ENCODE measurements around the gene IGIP.

IGIP gene

GRCh38 chr5:140125637-140126036 is at the start of gene IGIP:
Gene IGIP (plus strand): TSS chr5:140125937. CDS start chr5:140128477, 2,540 bp downstream.
- Histone ChIP-seq H3K4me3 (ENCODE audit: insufficient read length, low read depth) (no peak within 1 kb of the TSS), H3K27me3 (ENCODE audit: insufficient read depth, insufficient read length) (no peaks in the 10 kb centered on the region), H3K9me3 (ENCODE audit: insufficient read depth, low read length) (no peaks in the 10 kb centered on the region), H3K9ac (ENCODE audit: insufficient read length, low read depth) (no peak within 1 kb of the TSS), H3K4me1 (ENCODE audit: insufficient read depth, insufficient read length) (no peaks in the 10 kb centered on the region), H3K36me3 (ENCODE audit: insufficient read depth, insufficient read length, low read length) (no peaks in the 10 kb centered on the region)
- DNase-seq (ENCODE audit: low read depth, low spot score), result no peak
- TF ChIP-seq ZNF274 (IDR thresholded peaks at IDR 0.05; ENCODE audit: low read depth, low read length), result no peak
- TF ChIP-seq SUZ12 (IDR thresholded peaks at IDR 0.05; ENCODE audit: extremely low read depth, insufficient read depth, insufficient read length), result no peak
- no peak for TF ChIP-seq YY1 (IDR thresholded peaks at IDR 0.05; ENCODE audit: insufficient read depth, insufficient read length)

GRCh38 chr5:140076142-140076541 is 49.6 kb upstream of the IGIP start:
- Histone ChIP-seq H3K4me1 (ENCODE audit: insufficient read depth, insufficient read length) (no peaks in the 10 kb centered on the region), H3K9ac (ENCODE audit: insufficient read length, low read depth) (no peak overlapping the region), H3K9me3 (ENCODE audit: insufficient read depth, low read length) (no peaks in the 10 kb centered on the region), H3K36me3 (ENCODE audit: insufficient read depth, insufficient read length, low read length) (no peaks in the 10 kb centered on the region), H3K27me3 (ENCODE audit: insufficient read depth, insufficient read length) (no peaks in the 10 kb centered on the region), H3K4me3 (ENCODE audit: insufficient read length, low read depth) (no peak overlapping the region)
- no peak for DNase-seq (ENCODE audit: low read depth, low spot score)
- no peak for TF ChIP-seq YY1 (IDR thresholded peaks at IDR 0.05; ENCODE audit: insufficient read depth, insufficient read length)
- no peak for TF ChIP-seq SUZ12 (IDR thresholded peaks at IDR 0.05; ENCODE audit: extremely low read depth, insufficient read depth, insufficient read length)
- no peak for TF ChIP-seq ZNF274 (IDR thresholded peaks at IDR 0.05; ENCODE audit: low read depth, low read length)

DNA sequence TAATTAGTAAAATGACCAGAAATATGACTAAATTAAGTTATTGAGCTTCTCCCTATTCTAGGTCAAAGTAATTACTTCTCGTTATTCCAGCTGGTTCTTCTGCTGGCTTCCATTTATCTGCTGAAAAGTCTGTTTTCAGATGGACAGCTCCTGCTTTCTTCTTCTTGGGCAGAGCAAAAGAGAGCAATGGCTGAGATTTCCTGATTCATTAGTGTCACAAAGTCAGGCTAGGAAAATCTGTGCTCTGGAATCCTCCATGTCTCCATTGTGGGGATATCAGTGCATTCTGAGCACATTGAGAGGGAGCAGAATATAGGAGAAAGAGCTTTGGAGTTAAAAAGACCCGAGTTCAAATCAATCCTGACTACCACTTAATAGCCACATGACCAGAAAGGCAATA is 48.9 kb upstream of the IGIP start:
- Histone ChIP-seq H3K9ac (ENCODE audit: insufficient read length, low read depth) (no peak overlapping the region), H3K27me3 (ENCODE audit: insufficient read depth, insufficient read length) (no peaks in the 10 kb centered on the region), H3K4me1 (ENCODE audit: insufficient read depth, insufficient read length) (no peaks in the 10 kb centered on the region), H3K36me3 (ENCODE audit: insufficient read depth, insufficient read length, low read length) (no peaks in the 10 kb centered on the region), H3K9me3 (ENCODE audit: insufficient read depth, low read length) (no peaks in the 10 kb centered on the region), H3K4me3 (ENCODE audit: insufficient read length, low read depth) (no peak overlapping the region)
- DNase-seq (ENCODE audit: low read depth, low spot score), result no peak
- TF ChIP-seq YY1 (IDR thresholded peaks at IDR 0.05; ENCODE audit: insufficient read depth, insufficient read length), result no peak
- TF ChIP-seq SUZ12 (IDR thresholded peaks at IDR 0.05; ENCODE audit: extremely low read depth, insufficient read depth, insufficient read length), result no peak
- TF ChIP-seq ZNF274 (IDR thresholded peaks at IDR 0.05; ENCODE audit: low read depth, low read length), result no peak

DNA sequence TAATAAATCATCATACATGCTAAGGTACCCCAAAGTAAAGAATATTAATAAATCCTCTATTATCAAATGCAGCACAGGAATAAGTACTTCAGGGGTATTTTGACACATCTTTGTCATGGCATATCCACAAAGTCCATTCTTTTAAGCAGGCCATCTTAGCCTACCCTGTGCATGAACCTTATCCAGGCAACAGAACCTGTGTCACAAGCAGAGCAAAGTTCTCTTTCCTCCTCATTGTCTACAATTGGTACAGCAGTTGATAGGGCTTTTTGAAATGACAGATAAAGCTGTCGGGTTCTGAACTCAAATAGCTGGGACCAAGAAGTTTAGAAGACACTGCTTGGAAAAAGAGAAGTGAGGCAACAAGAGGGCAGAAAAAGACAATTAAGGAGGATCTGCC is 42.6 kb upstream of the IGIP start:
- TF ChIP-seq SUZ12 (IDR thresholded peaks at IDR 0.05; ENCODE audit: extremely low read depth, insufficient read depth, insufficient read length) (no peak), ZNF274 (IDR thresholded peaks at IDR 0.05; ENCODE audit: low read depth, low read length) (no peak), YY1 (IDR thresholded peaks at IDR 0.05; ENCODE audit: insufficient read depth, insufficient read length) (no peak)
- Histone ChIP-seq H3K9me3 (ENCODE audit: insufficient read depth, low read length) (no peaks in the 10 kb centered on the region), H3K4me1 (ENCODE audit: insufficient read depth, insufficient read length) (no peaks in the 10 kb centered on the region), H3K36me3 (ENCODE audit: insufficient read depth, insufficient read length, low read length) (no peaks in the 10 kb centered on the region), H3K9ac (ENCODE audit: insufficient read length, low read depth) (no peak overlapping the region), H3K27me3 (ENCODE audit: insufficient read depth, insufficient read length) (no peaks in the 10 kb centered on the region), H3K4me3 (ENCODE audit: insufficient read length, low read depth) (no peak overlapping the region)
- DNase-seq (ENCODE audit: low read depth, low spot score), result no peak

DNA sequence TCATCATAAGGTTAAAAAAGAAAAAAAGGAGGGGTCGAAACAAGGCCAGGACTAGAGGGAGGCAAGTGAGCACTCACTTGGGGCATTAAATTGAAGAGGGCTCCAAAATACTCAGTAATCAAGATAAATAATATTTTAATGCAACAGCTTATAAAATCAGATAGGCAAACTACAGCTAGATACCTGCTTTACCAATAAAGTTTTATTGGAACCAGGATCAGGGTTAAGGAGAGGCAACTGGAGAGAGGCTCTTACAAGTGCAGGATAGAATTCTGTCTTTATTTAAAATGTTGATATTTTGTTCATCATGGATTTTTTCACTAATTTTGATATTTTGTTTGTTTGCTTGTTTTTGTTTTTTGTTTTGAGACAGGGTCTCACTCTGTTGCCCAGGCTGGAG is 42.1 kb upstream of the IGIP start:
- Histone ChIP-seq H3K9ac (ENCODE audit: insufficient read length, low read depth) (no peak overlapping the region), H3K36me3 (ENCODE audit: insufficient read depth, insufficient read length, low read length) (no peaks in the 10 kb centered on the region), H3K9me3 (ENCODE audit: insufficient read depth, low read length) (no peaks in the 10 kb centered on the region), H3K4me3 (ENCODE audit: insufficient read length, low read depth) (no peak overlapping the region), H3K4me1 (ENCODE audit: insufficient read depth, insufficient read length) (no peaks in the 10 kb centered on the region), H3K27me3 (ENCODE audit: insufficient read depth, insufficient read length) (no peaks in the 10 kb centered on the region)
- TF ChIP-seq SUZ12 (IDR thresholded peaks at IDR 0.05; ENCODE audit: extremely low read depth, insufficient read depth, insufficient read length), result no peak
- TF ChIP-seq ZNF274 (IDR thresholded peaks at IDR 0.05; ENCODE audit: low read depth, low read length), result no peak
- TF ChIP-seq YY1 (IDR thresholded peaks at IDR 0.05; ENCODE audit: insufficient read depth, insufficient read length), result no peak
- no peak for DNase-seq (ENCODE audit: low read depth, low spot score)

- Histone ChIP-seq H3K4me1 (ENCODE audit: insufficient read depth, insufficient read length) (no peaks in the 10 kb centered on the region), H3K9me3 (ENCODE audit: insufficient read depth, low read length) (no peaks in the 10 kb centered on the region), H3K9ac (ENCODE audit: insufficient read length, low read depth) (no peak overlapping the region), H3K27me3 (ENCODE audit: insufficient read depth, insufficient read length) (no peaks in the 10 kb centered on the region), H3K4me3 (ENCODE audit: insufficient read length, low read depth) (no peak overlapping the region), H3K36me3 (ENCODE audit: insufficient read depth, insufficient read length, low read length) (no peaks in the 10 kb centered on the region)
- TF ChIP-seq ZNF274 (IDR thresholded peaks at IDR 0.05; ENCODE audit: low read depth, low read length), result no peak
- TF ChIP-seq YY1 (IDR thresholded peaks at IDR 0.05; ENCODE audit: insufficient read depth, insufficient read length), result no peak
- TF ChIP-seq SUZ12 (IDR thresholded peaks at IDR 0.05; ENCODE audit: extremely low read depth, insufficient read depth, insufficient read length), result no peak
- no peak for DNase-seq (ENCODE audit: low read depth, low spot score)
Measured at GRCh38 chr5:140084541-140084940, 41.2 kb upstream of the IGIP start.

DNA sequence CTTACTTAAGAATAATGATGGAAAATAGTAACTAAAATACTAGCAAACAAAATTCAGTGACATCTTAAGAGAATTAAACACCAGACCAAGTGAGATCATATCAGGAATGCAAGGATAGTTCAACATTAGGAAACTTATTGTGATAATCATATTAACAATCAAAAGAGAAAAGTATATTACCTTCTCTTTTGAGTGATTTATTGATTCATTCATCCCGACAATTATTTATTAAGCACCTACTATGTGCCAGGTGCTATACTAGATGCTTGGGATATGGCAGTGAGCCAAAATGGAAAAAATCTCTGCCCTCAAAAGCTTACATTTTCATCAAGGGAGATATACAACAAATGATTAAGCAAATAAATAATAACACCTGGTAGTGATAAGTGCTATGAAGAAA is 35.5 kb upstream of the IGIP start:
- TF ChIP-seq YY1 (IDR thresholded peaks at IDR 0.05; ENCODE audit: insufficient read depth, insufficient read length), result no peak
- TF ChIP-seq SUZ12 (IDR thresholded peaks at IDR 0.05; ENCODE audit: extremely low read depth, insufficient read depth, insufficient read length), result no peak
- no peak for TF ChIP-seq ZNF274 (IDR thresholded peaks at IDR 0.05; ENCODE audit: low read depth, low read length)
- no peak overlapping the region for H3K4me3 ChIP-seq (ENCODE audit: insufficient read length, low read depth)
- no peaks in the 10 kb centered on the region for H3K27me3 ChIP-seq (ENCODE audit: insufficient read depth, insufficient read length)
- no peaks in the 10 kb centered on the region for H3K4me1 ChIP-seq (ENCODE audit: insufficient read depth, insufficient read length)
- H3K36me3 ChIP-seq (ENCODE audit: insufficient read depth, insufficient read length, low read length), result no peaks in the 10 kb centered on the region
- H3K9me3 ChIP-seq (ENCODE audit: insufficient read depth, low read length), result peaks cover 16% of the 10 kb centered on the region
- no peak for DNase-seq (ENCODE audit: low read depth, low spot score)
- H3K9ac ChIP-seq (ENCODE audit: insufficient read length, low read depth), result no peak overlapping the region

Measured in NT2/D1 (cell line).